Measurements from ENCODE around the gene SH3PXD2B.
A peak's percentile ranks its signal among the peaks of the same experiment; 100 is the strongest.
"Not testable (repeated sequence)": the region's sequence is repeated elsewhere in the genome, so short reads cannot be mapped to it uniquely, and the experiment has no call there.

Gene SH3PXD2B

DNA sequence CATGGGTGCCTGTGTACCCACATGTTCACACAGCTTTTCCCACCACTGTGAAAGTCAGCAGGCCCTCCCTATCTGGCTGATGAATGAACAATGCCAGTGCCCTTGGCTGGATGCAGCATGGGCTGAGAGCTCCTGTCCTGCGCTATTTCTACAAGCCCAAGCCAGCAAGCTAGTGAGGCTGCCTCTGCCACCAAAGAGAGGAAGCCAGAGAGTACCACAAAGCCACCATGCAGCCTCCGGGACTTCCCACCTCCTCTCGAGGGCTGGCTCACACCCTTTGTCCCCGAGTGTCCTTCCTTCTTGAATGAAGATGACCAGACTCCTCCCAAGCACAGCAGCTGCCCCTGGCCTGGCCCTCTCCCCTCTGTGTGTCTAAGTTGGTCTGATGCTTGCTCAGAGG is 76.5 kb downstream of the SH3PXD2B start:
- TF ChIP-seq, protein P1, sequence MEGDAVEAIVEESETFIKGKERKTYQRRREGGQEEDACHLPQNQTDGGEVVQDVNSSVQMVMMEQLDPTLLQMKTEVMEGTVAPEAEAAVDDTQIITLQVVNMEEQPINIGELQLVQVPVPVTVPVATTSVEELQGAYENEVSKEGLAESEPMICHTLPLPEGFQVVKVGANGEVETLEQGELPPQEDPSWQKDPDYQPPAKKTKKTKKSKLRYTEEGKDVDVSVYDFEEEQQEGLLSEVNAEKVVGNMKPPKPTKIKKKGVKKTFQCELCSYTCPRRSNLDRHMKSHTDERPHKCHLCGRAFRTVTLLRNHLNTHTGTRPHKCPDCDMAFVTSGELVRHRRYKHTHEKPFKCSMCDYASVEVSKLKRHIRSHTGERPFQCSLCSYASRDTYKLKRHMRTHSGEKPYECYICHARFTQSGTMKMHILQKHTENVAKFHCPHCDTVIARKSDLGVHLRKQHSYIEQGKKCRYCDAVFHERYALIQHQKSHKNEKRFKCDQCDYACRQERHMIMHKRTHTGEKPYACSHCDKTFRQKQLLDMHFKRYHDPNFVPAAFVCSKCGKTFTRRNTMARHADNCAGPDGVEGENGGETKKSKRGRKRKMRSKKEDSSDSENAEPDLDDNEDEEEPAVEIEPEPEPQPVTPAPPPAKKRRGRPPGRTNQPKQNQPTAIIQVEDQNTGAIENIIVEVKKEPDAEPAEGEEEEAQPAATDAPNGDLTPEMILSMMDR (conservative IDR thresholded peaks at IDR 0.05; ENCODE audit: low read depth, low read length), result no peak
- H3K4me3 ChIP-seq (ENCODE audit: low read depth, low read length), result no peak overlapping the region
- no peak for DNase-seq (ENCODE audit: low read depth)

DNA sequence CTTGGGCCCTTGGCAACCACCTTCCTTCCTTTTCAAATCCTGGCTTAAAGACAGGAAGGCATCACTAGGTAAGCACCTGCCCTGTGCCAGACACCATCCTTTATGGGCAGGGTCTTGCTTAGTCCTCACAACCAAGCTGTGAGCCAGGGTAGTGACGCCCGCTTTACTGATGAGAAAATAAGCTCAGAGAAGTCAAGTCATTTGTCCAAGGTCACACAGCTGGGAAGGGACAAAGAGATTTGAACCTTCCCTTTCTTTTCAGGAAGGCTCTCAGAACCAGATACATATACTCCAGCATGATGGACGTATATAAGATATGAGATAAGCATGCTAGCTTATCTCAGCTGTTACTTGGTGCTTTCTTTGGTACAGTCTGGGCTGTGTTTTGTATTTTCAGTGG is 76.9 kb downstream of the SH3PXD2B start:
- no peak for DNase-seq (ENCODE audit: low read depth)
- TF ChIP-seq, protein P1 (conservative IDR thresholded peaks at IDR 0.05; ENCODE audit: low read depth, low read length), result no peak
- H3K4me3 ChIP-seq (ENCODE audit: low read depth, low read length), result no peak overlapping the region

DNA sequence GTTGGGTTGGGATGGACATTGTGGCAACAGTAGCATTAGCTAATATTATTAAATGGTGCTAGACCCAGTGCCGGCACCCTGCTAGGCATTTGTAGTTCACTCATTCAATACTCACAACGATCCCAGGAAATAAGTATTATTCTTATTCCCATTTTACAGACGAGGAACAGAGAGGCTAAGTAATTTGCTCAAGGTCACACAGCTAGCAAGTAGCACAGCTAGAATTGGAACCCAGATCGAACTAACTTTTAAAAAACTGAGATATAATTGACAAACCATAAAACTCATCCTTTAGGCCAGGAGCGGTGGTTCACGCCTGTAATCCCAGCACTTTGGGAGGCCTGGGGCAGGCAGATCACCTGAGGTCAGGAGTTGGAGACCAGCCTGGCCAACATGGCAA is 79.5 kb downstream of the SH3PXD2B start:
- H3K4me3 ChIP-seq (ENCODE audit: low read depth, low read length), result no peak overlapping the region
- no peak for DNase-seq (ENCODE audit: low read depth)
- TF ChIP-seq, protein P1 (conservative IDR thresholded peaks at IDR 0.05; ENCODE audit: low read depth, low read length), result no peak

DNA sequence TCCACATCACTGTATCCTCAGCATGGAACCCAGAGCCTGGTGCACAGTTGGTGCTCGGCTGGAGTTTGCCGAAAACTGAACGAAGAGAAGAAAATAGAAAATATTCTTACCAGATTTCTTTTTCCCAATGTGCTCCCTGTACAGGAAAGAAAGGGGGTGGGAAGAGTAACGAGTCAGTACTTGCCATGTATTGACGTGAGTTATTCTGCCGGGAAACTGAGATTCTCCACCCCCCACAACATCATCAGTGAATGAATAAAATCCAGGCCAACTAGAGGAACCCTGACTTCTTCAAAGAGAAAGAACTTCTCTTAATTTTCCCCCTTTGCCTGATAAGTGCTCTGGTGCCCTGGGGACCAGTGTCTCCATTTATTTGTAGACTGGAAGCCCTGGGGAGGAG is 80.6 kb downstream of the SH3PXD2B start:
- no peak for DNase-seq (ENCODE audit: low read depth)
- H3K4me3 ChIP-seq (ENCODE audit: low read depth, low read length), result no peak overlapping the region
- TF ChIP-seq, protein P1 (conservative IDR thresholded peaks at IDR 0.05; ENCODE audit: low read depth, low read length), result no peak

DNA sequence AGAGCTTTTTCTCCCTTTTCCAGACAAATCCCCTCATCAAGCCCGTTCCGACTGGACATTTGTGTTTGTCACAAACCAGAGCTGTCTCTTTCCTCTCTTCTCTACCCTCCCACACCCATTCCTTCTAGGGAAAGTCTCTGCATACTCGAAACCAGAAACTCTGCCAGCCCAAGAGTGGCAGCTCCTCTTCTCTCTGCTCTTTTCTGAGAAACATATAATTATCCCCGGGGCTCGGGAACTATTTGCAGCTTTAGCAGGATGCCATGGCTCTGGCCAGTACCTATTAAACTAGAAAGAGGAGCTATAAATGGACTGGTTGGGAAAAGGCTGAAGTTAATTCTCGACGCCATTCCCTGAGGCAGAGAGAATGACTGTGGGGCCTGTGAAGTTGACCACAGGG is 82.6 kb downstream of the SH3PXD2B start:
- TF ChIP-seq, protein P1 (conservative IDR thresholded peaks at IDR 0.05; ENCODE audit: low read depth, low read length), result no peak
- DNase-seq (ENCODE audit: low read depth), result no peak
- no peak overlapping the region for H3K4me3 ChIP-seq (ENCODE audit: low read depth, low read length)

DNA sequence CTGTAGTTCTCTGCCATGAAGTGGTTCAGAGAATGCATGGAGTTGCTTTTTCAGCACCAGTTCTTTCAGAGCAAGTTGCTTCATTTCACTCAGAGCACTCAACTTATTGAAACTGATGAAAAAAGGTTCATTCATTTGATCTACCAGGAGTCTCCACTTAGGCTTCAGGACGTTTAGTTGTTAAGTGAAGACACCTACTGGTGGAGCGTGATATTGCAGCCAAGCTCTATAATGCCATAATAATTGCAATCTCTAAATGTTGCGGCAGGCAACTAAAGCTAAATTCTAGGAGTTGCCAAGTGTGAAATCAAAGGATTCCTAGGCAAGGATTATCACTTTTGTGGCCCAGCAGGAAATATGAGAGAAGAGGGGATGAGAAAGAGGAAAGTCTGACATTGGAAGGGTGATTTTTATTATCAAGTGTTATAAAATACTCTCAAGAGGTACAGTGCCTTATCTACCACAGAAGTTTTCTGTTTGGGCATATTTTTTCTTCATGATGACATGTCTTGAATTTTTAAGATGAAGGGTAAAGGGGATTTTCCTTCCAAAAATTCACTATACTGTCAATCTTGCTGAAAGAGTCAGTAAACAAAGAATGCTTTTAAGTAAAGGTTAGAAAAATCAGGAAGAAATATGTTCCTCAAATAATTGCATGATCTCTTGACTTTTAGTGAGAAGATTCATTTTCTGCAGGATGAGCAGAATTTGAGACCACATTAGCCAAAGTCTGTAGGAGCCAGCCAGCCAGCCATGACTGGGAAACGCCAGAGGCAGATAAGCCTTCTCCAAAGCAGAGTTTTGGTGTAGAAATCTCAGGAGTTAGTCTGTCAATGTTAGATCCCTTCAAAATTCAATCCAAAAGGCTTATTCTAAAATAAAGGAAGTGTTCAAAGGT is 83.4 kb downstream of the SH3PXD2B start:
- TF ChIP-seq, protein P1 (conservative IDR thresholded peaks at IDR 0.05; ENCODE audit: low read depth, low read length), result peak; percentile 76
- DNase-seq (ENCODE audit: low read depth), result peak; percentile 88
- H3K4me3 ChIP-seq (ENCODE audit: low read depth, low read length), result no peak overlapping the region

DNA sequence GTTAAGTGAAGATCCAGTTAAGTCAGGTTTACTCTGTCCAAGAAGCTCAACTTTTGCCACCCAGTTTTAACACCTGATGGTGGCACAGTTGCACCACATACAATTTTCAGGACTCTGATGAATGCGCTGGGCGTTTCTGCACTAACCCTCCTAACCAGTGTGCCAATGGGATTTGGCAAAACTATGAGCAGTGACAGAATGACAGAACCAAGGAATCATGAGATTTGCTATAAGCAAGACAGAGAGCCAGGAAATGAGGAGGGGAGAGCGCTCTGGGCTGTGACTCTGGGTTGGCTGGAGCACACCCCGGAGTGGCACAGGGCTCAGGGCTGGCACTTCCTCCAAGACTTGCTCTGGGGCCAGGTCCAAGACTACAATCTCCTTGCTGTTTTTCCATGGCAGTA is 84.1 kb downstream of the SH3PXD2B start:
- H3K4me3 ChIP-seq (ENCODE audit: low read depth, low read length), result no peak overlapping the region
- TF ChIP-seq, protein P1 (conservative IDR thresholded peaks at IDR 0.05; ENCODE audit: low read depth, low read length), result no peak
- DNase-seq (ENCODE audit: low read depth), result no peak

DNA sequence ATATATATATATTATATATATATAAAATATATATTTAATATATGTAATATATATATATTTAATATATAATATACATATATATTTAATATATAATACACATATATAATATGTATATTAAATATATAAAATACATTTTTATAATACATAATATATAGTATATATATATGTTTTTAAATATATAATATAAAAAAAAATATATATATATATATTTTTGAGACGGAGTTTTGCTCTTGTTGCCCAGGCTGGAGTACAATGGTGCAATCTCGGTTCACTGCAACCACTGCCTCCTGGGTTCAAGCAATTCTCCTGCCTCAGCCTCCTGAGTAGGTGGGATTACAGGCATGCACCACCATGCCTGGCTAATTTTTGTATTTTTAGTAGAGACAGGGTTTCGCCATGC is 85.6 kb downstream of the SH3PXD2B start:
- not testable (repeated sequence) for DNase-seq (ENCODE audit: low read depth); H3K4me3 ChIP-seq (ENCODE audit: low read depth, low read length)
